Skin epidermis (tissue), 12 donors: Measurements from ENCODE around the gene GAP43.

Experiments
- H3K27ac ChIP-seq, 21 experiments: fragments of 200-600 bp; sonication (generic) in 11 of 21; one replicate each; pipeline ENCODE4 v1.5.0; 2020; ENCODE audit warnings: mild to moderate bottlenecking in 3 of 21, inconsistent platforms in 2 of 21, moderate library complexity in 2 of 21
- H3K4me3 ChIP-seq, 7 experiments: fragments of 200-600 bp; sonication (generic) in 2 of 7; one replicate each; pipeline ENCODE4 v1.5.0; 2020; ENCODE audit warnings: inconsistent platforms in 2 of 7, mild to moderate bottlenecking in 2 of 7, moderate library complexity in 1 of 7

Gene GAP43

GRCh38 chr3:115691964-115692363 lies 68.7 kb downstream of the GAP43 start:
- Histone ChIP-seq H3K4me3 (no peak overlapping the region), H3K27ac (no peak overlapping the region)

GRCh38 chr3:115692887-115693524 lies 69.7 kb downstream of the GAP43 start:
- Histone ChIP-seq H3K4me3 (no peak overlapping the region), H3K27ac (no peak overlapping the region)

GRCh38 chr3:115693868-115694267 lies 70.6 kb downstream of the GAP43 start:
- Histone ChIP-seq H3K4me3 (no peak overlapping the region), H3K27ac (no peak overlapping the region)

- H3K27ac ChIP-seq, result no peak overlapping the region
- H3K4me3 ChIP-seq, result no peak overlapping the region
Observed at GRCh38 chr3:115695090-115695489, 71.8 kb downstream of the GAP43 start.

- H3K27ac ChIP-seq, result no peak overlapping the region
- no peak overlapping the region for H3K4me3 ChIP-seq
Observed at GRCh38 chr3:115697263-115698053, 74.1 kb downstream of the GAP43 start.

GRCh38 chr3:115698851-115699591 lies 75.7 kb downstream of the GAP43 start:
- no peak overlapping the region for H3K4me3 ChIP-seq
- H3K27ac ChIP-seq, result no peak overlapping the region

GRCh38 chr3:115699706-115700105 lies 76.4 kb downstream of the GAP43 start:
- H3K4me3 ChIP-seq, result no peak overlapping the region

GRCh38 chr3:115702598-115702997 lies 79.3 kb downstream of the GAP43 start:
- no peak overlapping the region for H3K27ac ChIP-seq
- no peak overlapping the region for H3K4me3 ChIP-seq

More at GRCh38 chr3:115699706-115700105, 76.4 kb downstream of the GAP43 start:
- no peak overlapping the region for H3K27ac ChIP-seq

- H3K27ac ChIP-seq, result no peak overlapping the region
Observed at GRCh38 chr3:115704661-115705338, 81.5 kb downstream of the GAP43 start.

GRCh38 chr3:115706311-115706829 lies 83.1 kb downstream of the GAP43 start:
- Histone ChIP-seq H3K4me3 (no peak overlapping the region), H3K27ac (no peak overlapping the region)

More at GRCh38 chr3:115704661-115705338, 81.5 kb downstream of the GAP43 start:
- H3K4me3 ChIP-seq, result no peak overlapping the region

- Histone ChIP-seq H3K4me3 (no peak overlapping the region), H3K27ac (no peak overlapping the region)
Observed at GRCh38 chr3:115708540-115708939, 85.2 kb downstream of the GAP43 start.

- H3K4me3 ChIP-seq, result no peak overlapping the region
- H3K27ac ChIP-seq, result no peak overlapping the region
Observed at GRCh38 chr3:115709093-115709492, 85.8 kb downstream of the GAP43 start.

- no peak overlapping the region for H3K4me3 ChIP-seq
- H3K27ac ChIP-seq, result no peak overlapping the region
Observed at GRCh38 chr3:115709931-115710330, 86.6 kb downstream of the GAP43 start.

- Histone ChIP-seq H3K4me3 (no peak overlapping the region), H3K27ac (no peak overlapping the region)
Observed at GRCh38 chr3:115710799-115711198, 87.5 kb downstream of the GAP43 start.

GRCh38 chr3:115712871-115713270 lies 89.6 kb downstream of the GAP43 start:
- H3K27ac ChIP-seq, result peak overlapping the region in 2 of 21 experiments; percentile 4 to 44
- H3K4me3 ChIP-seq, result no peak overlapping the region

- H3K27ac ChIP-seq, result no peak overlapping the region
- no peak overlapping the region for H3K4me3 ChIP-seq
Observed at GRCh38 chr3:115713284-115713683, 90.0 kb downstream of the GAP43 start.

- no peak overlapping the region for H3K4me3 ChIP-seq
- no peak overlapping the region for H3K27ac ChIP-seq
Observed at GRCh38 chr3:115715241-115715745, 92.0 kb downstream of the GAP43 start.

GRCh38 chr3:115720983-115721382 lies 97.7 kb downstream of the GAP43 start:
- no peak overlapping the region for H3K4me3 ChIP-seq

GRCh38 chr3:115725800-115726199 lies 102.5 kb downstream of the GAP43 start:
- H3K27ac ChIP-seq, result no peak overlapping the region
- no peak overlapping the region for H3K4me3 ChIP-seq

More at GRCh38 chr3:115720983-115721382, 97.7 kb downstream of the GAP43 start:
- no peak overlapping the region for H3K27ac ChIP-seq

- H3K27ac ChIP-seq, result no peak overlapping the region
- H3K4me3 ChIP-seq, result no peak overlapping the region
Observed at GRCh38 chr3:115727135-115727534, 103.8 kb downstream of the GAP43 start.
